GM18861 (cell line): ENCODE results near the gene SBF2.
A peak's percentile ranks its signal among the peaks of the same experiment; 100 is the strongest.

Source experiments
- ATAC-seq: cut with Tn5 transposase; IDR thresholded peaks from one replicate; pipeline ENCODE4 v1.9.1; 2021; ENCODE audit not compliant: unreplicated experiment

Gene SBF2

GRCh38 chr11:9784602-9785315, 509.3 kb downstream of the SBF2 start:
- ATAC-seq, result no peak

DNA sequence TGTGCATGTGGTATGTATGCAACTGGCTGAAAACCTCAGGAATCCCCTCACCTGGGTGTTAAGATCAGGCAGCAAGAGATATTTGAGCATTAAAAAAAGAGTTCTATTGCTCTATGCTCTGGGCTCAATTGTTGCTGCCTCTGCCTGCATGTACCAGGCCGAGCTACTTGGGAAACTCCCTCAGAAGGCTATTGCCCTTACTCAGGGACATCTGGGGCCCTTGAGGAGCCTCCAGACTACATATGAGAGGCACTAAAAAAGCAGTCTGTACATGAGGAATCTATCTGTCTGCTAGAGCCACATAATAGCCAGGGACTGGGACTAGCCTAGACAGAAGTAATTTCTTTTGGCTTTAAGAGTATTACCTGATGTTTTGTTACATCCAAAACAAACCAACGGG, 510.0 kb downstream of the SBF2 start:
- ATAC-seq, result no peak

DNA sequence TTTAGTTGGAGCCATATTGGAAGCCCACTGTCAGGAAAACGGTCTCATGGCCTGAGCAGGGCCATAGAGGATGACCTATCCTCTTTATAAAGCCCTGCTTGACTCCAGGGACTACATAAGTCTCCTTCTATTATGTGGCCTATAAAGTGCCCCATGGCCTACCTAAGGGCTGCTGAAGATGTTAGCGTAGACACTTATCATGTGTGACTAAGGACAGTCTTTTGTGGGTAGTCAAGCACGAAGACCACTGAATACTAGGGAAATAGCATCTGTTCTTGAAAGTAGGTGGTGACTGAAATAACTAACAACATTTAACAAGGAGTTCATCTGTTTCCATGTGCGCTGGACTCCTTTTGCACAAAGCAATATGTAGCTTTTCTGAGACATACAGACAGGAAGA, 513.1 kb downstream of the SBF2 start:
- no peak for ATAC-seq

- no peak for ATAC-seq
Observed at GRCh38 chr11:9777525-9777924, 516.5 kb downstream of the SBF2 start.

GRCh38 chr11:9777066-9777465, 517.0 kb downstream of the SBF2 start:
- ATAC-seq, result no peak

GRCh38 chr11:9776203-9776602, 517.8 kb downstream of the SBF2 start:
- no peak for ATAC-seq

DNA sequence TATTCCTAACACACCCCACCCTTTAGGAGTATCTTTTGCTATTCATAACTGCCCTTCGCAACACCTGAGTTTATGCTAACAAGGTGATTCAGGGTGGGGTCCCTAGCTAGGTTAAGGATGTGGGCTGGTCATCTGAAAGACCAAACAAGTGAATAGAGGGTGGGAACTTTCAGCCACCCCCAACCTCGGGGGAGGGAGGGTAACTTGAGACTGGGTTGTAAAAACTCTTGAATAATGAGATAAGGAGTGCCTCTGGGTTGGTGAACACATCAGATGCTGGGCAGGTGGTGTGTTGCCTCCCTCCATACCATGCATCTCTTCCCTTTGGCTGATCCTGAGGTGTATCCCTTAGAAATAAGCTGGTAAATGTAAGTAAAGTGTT, 518.6 kb downstream of the SBF2 start:
- no peak for ATAC-seq

GRCh38 chr11:9774591-9775397, 519.2 kb downstream of the SBF2 start:
- ATAC-seq, result no peak

GRCh38 chr11:9774109-9774508, 519.9 kb downstream of the SBF2 start:
- no peak for ATAC-seq

DNA sequence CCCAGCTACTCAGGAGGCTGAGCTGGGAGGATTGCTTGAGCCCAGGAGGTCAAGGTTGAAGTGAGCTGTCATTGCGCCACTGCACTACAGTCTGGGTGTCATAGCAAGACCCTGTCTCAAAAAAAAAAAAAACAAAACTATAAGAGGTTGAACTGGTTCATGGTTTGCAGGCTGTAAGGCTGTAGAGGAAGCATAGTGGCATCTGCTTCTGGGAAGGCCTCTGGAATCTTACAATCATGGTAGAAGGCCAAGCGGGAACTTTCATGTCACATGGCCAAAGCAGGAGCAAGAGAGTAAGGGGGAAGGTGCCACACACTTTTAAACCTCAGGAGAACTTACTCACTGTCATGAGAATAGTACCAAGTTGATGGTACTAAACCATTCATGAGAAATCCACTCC, 520.5 kb downstream of the SBF2 start:
- ATAC-seq, result no peak

DNA sequence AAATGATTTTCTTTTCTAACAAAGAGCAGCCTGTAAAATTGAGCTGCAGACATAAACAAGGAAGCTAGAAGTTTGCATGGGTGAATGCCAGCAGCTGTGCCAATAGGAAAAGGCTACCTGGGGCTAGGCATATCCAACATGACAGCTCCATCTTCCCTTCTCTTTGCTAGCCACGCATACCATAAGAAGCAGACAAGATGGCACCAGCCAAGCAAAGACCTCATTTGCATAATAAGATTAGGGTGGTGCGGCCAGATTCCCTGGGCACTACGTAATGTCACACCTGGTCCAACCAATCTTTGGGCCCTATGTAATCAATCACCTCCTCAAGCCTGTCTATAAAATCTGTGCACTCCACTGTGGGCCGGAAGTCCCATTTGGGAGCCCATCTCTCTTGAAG, 521.8 kb downstream of the SBF2 start:
- ATAC-seq, result no peak

GRCh38 chr11:9771071-9771511, 522.9 kb downstream of the SBF2 start:
- no peak for ATAC-seq

- ATAC-seq, result no peak
Observed at GRCh38 chr11:9769621-9770020, 524.4 kb downstream of the SBF2 start.

- no peak for ATAC-seq
Observed at GRCh38 chr11:9765320-9766101, 528.5 kb downstream of the SBF2 start.

DNA sequence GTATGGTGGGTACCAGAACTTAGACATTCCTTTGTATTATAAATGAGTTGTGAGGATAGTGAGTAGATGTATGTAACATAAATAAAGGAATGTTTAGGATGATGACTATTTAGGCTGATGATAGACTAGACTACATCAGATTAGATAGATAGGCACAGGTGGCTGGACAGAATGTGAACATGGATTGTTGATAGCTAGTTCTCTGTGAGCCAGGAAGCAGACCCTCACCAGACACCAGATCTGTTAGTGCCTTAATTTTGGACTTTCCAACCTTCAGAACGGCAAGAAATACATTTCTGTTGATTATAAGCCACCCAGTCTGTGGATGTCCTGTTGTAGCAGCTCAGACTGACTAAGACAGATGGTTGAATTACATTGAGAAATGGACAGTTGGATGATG, 530.7 kb downstream of the SBF2 start:
- no peak for ATAC-seq

- ATAC-seq, result no peak
Observed at GRCh38 chr11:9762531-9762930, 531.5 kb downstream of the SBF2 start.

GRCh38 chr11:9761441-9761945, 532.5 kb downstream of the SBF2 start:
- ATAC-seq, result no peak

- no peak for ATAC-seq
Observed at GRCh38 chr11:9760193-9760575, 533.8 kb downstream of the SBF2 start.

DNA sequence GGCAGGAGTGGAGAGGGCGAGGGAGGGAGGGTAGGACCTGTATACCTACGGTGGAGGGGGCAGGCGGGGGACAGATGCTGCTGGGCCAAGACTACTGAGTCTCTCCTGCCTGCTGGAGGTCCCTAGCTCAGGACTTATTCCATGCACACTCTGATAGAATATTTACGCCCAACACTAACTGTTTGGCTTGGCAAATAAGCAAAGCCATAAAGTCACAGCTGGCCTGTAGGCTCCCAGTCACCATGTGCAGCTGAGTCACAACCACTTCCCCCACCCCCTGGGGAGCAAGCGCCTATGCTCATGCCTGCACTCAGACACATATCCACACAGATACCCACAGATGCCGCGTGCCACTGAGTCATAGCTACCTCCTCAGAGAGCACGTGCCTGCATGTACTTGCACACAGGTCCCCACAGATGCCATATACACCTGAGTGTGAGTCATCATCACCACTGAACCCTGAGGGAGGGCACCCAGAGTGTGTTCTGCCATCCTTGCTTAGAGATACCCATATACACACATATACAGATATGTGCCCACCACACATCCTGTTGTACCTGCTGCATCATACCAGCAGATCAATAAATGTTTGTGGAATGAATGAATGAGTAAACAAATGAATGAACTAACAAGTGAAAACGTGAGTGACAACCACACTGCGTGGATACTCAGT, 534.4 kb downstream of the SBF2 start:
- ATAC-seq, result peak; percentile 63

DNA sequence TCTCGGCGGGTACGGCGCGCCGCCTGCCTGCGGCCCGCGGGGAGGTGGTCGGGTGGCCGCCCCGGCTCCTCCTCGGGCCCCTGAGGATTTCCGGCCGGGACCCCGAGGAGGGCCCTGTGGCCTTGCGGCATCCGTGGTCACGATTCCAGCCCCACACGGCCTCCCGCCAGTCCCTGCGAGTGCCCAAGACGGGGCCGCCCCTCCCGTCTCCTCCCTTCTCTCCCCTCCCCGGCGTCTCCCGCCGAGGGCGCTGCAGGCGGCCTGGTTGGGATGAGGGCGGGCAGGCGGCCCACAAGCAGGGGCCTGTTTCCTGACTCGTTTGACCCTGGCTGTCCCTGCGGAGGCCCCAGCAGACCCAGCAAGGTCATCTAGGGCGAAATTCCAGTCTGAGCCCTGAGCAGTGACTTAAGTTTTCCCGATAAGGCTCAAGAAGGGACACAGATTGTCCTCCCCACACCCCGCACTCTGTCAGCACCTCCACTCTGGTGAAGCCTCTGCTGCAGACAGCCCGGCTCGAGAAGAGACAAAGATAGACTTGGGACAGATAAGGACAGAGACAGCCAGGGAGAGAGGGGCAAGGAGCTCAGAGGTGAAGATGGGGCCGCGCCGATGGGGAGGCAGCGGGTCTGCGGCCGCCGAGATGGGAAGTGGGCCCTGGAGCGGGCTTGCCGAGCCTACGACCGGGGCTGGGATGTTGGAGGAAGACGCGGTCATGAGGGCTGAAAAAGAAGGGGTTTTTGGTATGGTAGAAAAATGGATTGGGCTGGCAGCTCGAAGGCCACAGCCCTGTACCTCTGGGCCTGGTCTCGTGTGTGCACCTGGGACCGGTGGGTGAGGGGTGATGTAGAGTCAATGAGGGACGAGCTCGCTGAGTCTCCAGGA, 535.1 kb downstream of the SBF2 start:
- no peak for ATAC-seq
